GM12878 (cell line): ENCODE data around the gene PAX1. TPM values are rescaled to one million over a fixed set of nuclear protein-coding genes. Genes with fewer than 3 reads are reported as not detected.

Experiments
- ATAC-seq: fragments of 200-7000 bp; cut with Tn5 transposase; 3 replicates; pipeline ENCODE4 v1.9.1; 2020; ENCODE audit warnings: mild to moderate bottlenecking, moderate library complexity
- BruUV-seq: library from RNA; stranded (reverse); fragments of 400-500 nt; replicated peaks from 2 replicates; lab custom pipeline; 2021; lab: Mats Ljungman, UMichigan
- CTCF ChIA-PET: fragments of 300-600 bp; sonication (Branson Sonifier 250); formaldehyde crosslinking; extraction: SDS; loops from one replicate; lab custom pipeline; 2021; ENCODE audit warnings: inconsistent platforms; lab: Yijun Ruan, JAX
- POLR2A ChIA-PET: fragments of 350-600 bp; formaldehyde crosslinking; extraction: SDS; loops from one replicate; lab custom pipeline; 2021; ENCODE audit warnings: inconsistent platforms; lab: Charles Lee
- RAD21 ChIA-PET: fragments of 300-600 bp; sonication (Branson Sonifier 250); formaldehyde crosslinking; loops from one replicate; lab custom pipeline; 2023; ENCODE audit warnings: antibody characterized with exemption; ENCODE audit not compliant: unreplicated experiment; lab: Charles Lee
- SMC1A ChIA-PET: fragments of 300-600 bp; sonication (Branson Sonifier 250); formaldehyde crosslinking; loops from one replicate; lab custom pipeline; 2023; ENCODE audit not compliant: unreplicated experiment, uncharacterized antibody; lab: Charles Lee
- DNase-seq: peaks from one replicate; pipeline ENCODE4 v3.0.0-alpha.2; 2011; ENCODE audit warnings: low read depth, low spot score
- FAIRE-seq: peaks from 3 replicates; lab custom pipeline; 2011; peaks lifted over from hg19 to GRCh38; lab: Jason Lieb, UNC
- H2AFZ ChIP-seq: 2 replicates; pipeline ENCODE4 v1.6.0; 2011; ENCODE audit warnings: low read depth, low read length, control low read depth; ENCODE audit not compliant: control insufficient read depth
- H3K27ac ChIP-seq: 2 replicates; pipeline ENCODE4 v1.5.1; 2011; ENCODE audit warnings: control low read depth; ENCODE audit not compliant: control insufficient read depth, insufficient read depth
- H3K27me3 ChIP-seq, 2 experiments: replicated peaks in 1 of 2; 2 replicates each; pipeline versions ENCODE4 v1.6.0 to v1.6.1; 2011; ENCODE audit warnings: low read length in 1 of 2; ENCODE audit not compliant: control insufficient read depth in 2 of 2, insufficient read depth in 2 of 2
- H3K36me3 ChIP-seq, 2 experiments: 2 replicates each; pipeline ENCODE4 v1.5.1; 2011; ENCODE audit warnings: low read length in 1 of 2; ENCODE audit not compliant: control insufficient read depth in 2 of 2, insufficient read depth in 2 of 2
- H3K4me1 ChIP-seq: 2 replicates; pipeline ENCODE4 v1.6.1; 2011; ENCODE audit warnings: mild to moderate bottlenecking, low read length, moderate library complexity, mixed read lengths; ENCODE audit not compliant: control insufficient read depth, insufficient read depth
- H3K4me2 ChIP-seq: 2 replicates; pipeline ENCODE4 v1.6.0; 2011; ENCODE audit warnings: control low read depth; ENCODE audit not compliant: control insufficient read depth, insufficient read depth
- H3K4me3 ChIP-seq: fragments of 200-600 bp; sonication (generic); 2 replicates; pipeline ENCODE4 v1.5.1; 2016
- H3K79me2 ChIP-seq: 2 replicates; pipeline ENCODE4 v1.6.0; 2011; ENCODE audit warnings: low read length; ENCODE audit not compliant: control insufficient read depth, insufficient read depth
- H3K9ac ChIP-seq: 2 replicates; pipeline ENCODE4 v1.8.0; 2011; ENCODE audit warnings: low read length, control low read depth, mixed read lengths; ENCODE audit not compliant: control insufficient read depth, insufficient read depth
- H3K9me3 ChIP-seq: replicated peaks from 3 replicates; pipeline ENCODE4 v1.5.1; 2011; ENCODE audit warnings: mild to moderate bottlenecking, low read length; ENCODE audit not compliant: control insufficient read depth, insufficient read depth
- H4K20me1 ChIP-seq: 2 replicates; pipeline ENCODE4 v1.6.0; 2011; ENCODE audit not compliant: control insufficient read depth, insufficient read depth
- ATF7 ChIP-seq: fragments of 450-650 bp; IDR thresholded peaks from 2 replicates; pipeline ENCODE4 v1.6.1; 2016; ENCODE audit warnings: low read depth, mild to moderate bottlenecking
- BRCA1 ChIP-seq: IDR thresholded peaks from 2 replicates; pipeline ENCODE4 v1.6.1; 2011; ENCODE audit warnings: low read depth, low read length, improper control_type of control experiment
- CREB1 ChIP-seq: IDR thresholded peaks from 2 replicates; pipeline ENCODE4 v1.6.1; 2012; ENCODE audit warnings: low read depth, mild to moderate bottlenecking, inconsistent platforms
- CREM ChIP-seq: IDR thresholded peaks from 2 replicates; pipeline ENCODE4 v1.6.1; 2014; ENCODE audit warnings: antibody characterized with exemption, low read depth
- HDAC6 ChIP-seq: fragments of 200-600 bp; sonication (generic); IDR thresholded peaks from one replicate; pipeline ENCODE4 v1.8.0; 2017; ENCODE audit warnings: antibody characterized with exemption; ENCODE audit not compliant: unreplicated experiment
- LARP7 ChIP-seq: fragments of 450-650 bp; IDR thresholded peaks from 2 replicates; pipeline ENCODE4 v1.6.1; 2017; ENCODE audit warnings: mild to moderate bottlenecking
- NFXL1 ChIP-seq: fragments of 450-650 bp; IDR thresholded peaks from 2 replicates; pipeline ENCODE4 v1.6.1; 2017; ENCODE audit warnings: antibody characterized with exemption, mild to moderate bottlenecking, borderline replicate concordance
- NRF1 ChIP-seq: conservative IDR thresholded peaks from 2 replicates; pipeline ENCODE4 v1.6.1; 2011; ENCODE audit warnings: mild to moderate bottlenecking, low read depth, low read length, improper control_type of control experiment
- SREBF2 ChIP-seq: IDR thresholded peaks from 2 replicates; pipeline ENCODE4 v1.6.1; 2012; ENCODE audit warnings: mild to moderate bottlenecking, low read length
- SUZ12 ChIP-seq: fragments of 200-600 bp; sonication (generic); IDR thresholded peaks from one replicate; pipeline ENCODE4 v1.6.1; 2018; ENCODE audit warnings: antibody characterized with exemption, mild to moderate bottlenecking; ENCODE audit not compliant: unreplicated experiment
- ZNF217 ChIP-seq: fragments of 450-650 bp; IDR thresholded peaks from 2 replicates; pipeline ENCODE4 v1.6.1; 2017; ENCODE audit warnings: antibody characterized with exemption, mild to moderate bottlenecking
- WGBS: methylation state at CpG from one replicate; pipeline ENCODE4 v1.1.6; 2016; ENCODE audit warnings: low lambda C conversion rate; ENCODE audit not compliant: insufficient replicate concordance, insufficient coverage; ENCODE audit errors: missing lambda C conversion rate; 5-methylcytosine and 5-hydroxymethylcytosine counted together
- in situ Hi-C: fragments of 300-500 bp; cut with MboI; formaldehyde crosslinking; loops from 9 replicates; pipeline ENCODE4 v1.14.3; 2018; ENCODE audit warnings: mixed read lengths
- intact Hi-C: fragments of 100-400 bp; cut with micrococcal nuclease; formaldehyde crosslinking; loops from one replicate; pipeline ENCODE4 v1.14.2; 2022; ENCODE audit not compliant: unreplicated experiment
- polyA plus RNA-seq, 11 experiments: library from polyadenylated mRNA; depleted of rRNA in 4 of 11; unstranded in 6 of 11; stranded (reverse) in 5 of 11; fragments of >200 nt; fragmentation: Nextera tagmentation in 4 of 11; fragmentation: Illumina TruSeq in 1 of 11; extraction: Ambion mirVana in 4 of 11; extraction: Trizol in 1 of 11; gene quantifications; 1 replicate in 1 of 11; 2 replicates in 10 of 11; pipeline versions ENCODE4 v1.2.1 to v1.2.3, GENCODE V29; 2011 to 2016; ENCODE audit warnings: inconsistent platforms in 2 of 11, missing spikeins in 2 of 11, low read depth in 1 of 11
- total RNA-seq, 4 experiments: library from RNA; depleted of rRNA in 3 of 4; stranded (reverse); fragments of >200 nt in 3 of 4; fragmentation: Illumina TruSeq in 1 of 4; extraction: Trizol in 1 of 4; gene quantifications; 2 replicates each; pipeline versions ENCODE4 v1.2.1 to v1.2.3, GENCODE V29; 2013 to 2021
- TF ChIP-seq, protein P1 (sequence below): IDR thresholded peaks from 2 replicates; pipeline ENCODE4 v1.6.1; 2011; ENCODE audit warnings: borderline replicate concordance, low read depth, mild to moderate bottlenecking, moderate library complexity, low read length; ENCODE audit not compliant: insufficient read depth, poor library complexity, severe bottlenecking
- TF ChIP-seq, protein P2 (sequence below): fragments of 450-650 bp; IDR thresholded peaks from 2 replicates; pipeline ENCODE4 v1.6.1; 2016; ENCODE audit warnings: mild to moderate bottlenecking

The PAX1 gene
- total and polyA plus RNA-seq, 10 of the 15 experiments (the other 5 are each of a cell fraction or from before 2014, with no cell fraction given) = not detected

DNA sequence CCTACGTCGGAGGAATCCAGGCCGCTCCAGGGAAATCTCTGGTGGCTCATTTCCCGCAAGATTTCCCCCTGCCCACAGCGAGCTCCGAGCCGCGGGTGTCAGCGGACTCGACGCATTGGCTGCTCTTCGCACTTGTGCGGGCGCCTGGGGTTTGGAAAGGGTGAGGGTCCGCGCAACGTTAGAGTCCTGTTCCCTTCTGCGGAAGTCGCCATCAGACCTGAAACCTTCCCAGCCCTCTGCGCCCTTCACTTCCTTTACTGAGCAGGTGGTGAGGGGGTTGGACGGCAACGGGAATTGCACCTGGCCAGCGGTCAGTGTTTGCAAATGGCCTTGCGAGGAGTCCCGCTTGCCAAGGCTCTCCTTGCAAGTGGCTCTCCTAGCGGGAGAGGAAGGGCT is 8.4 kb downstream of the PAX1 start:
- H3K27ac ChIP-seq = no peak overlapping the region
- ChIA-PET POLR2A (no interaction called here), SMC1A (no interaction called here), CTCF (no interaction called here), RAD21 (no interaction called here)
- no peaks in the 10 kb centered on the region for H3K36me3 ChIP-seq
- intact Hi-C loops (no loop called here), in situ Hi-C loops (no loop called here)
- no peak overlapping the region for H2AFZ ChIP-seq
- no peaks in the 10 kb centered on the region for H3K4me1 ChIP-seq
- ATAC-seq (no peak), FAIRE-seq (no peak), DNase-seq (no peak)
- H4K20me1 ChIP-seq = no peaks in the 10 kb centered on the region
- 30% methylated on average over 26 of the region's 26 CpGs for WGBS
- H3K9me3 ChIP-seq = no peaks in the 10 kb centered on the region
- H3K9ac ChIP-seq = no peak overlapping the region
- TF ChIP-seq, protein P1, sequence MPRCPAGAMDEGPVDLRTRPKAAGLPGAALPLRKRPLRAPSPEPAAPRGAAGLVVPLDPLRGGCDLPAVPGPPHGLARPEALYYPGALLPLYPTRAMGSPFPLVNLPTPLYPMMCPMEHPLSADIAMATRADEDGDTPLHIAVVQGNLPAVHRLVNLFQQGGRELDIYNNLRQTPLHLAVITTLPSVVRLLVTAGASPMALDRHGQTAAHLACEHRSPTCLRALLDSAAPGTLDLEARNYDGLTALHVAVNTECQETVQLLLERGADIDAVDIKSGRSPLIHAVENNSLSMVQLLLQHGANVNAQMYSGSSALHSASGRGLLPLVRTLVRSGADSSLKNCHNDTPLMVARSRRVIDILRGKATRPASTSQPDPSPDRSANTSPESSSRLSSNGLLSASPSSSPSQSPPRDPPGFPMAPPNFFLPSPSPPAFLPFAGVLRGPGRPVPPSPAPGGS = no peak
- TF ChIP-seq, protein P2, sequence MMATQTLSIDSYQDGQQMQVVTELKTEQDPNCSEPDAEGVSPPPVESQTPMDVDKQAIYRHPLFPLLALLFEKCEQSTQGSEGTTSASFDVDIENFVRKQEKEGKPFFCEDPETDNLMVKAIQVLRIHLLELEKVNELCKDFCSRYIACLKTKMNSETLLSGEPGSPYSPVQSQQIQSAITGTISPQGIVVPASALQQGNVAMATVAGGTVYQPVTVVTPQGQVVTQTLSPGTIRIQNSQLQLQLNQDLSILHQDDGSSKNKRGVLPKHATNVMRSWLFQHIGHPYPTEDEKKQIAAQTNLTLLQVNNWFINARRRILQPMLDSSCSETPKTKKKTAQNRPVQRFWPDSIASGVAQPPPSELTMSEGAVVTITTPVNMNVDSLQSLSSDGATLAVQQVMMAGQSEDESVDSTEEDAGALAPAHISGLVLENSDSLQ = no peak
- TF ChIP-seq SREBF2 = no peak
- no peak for TF ChIP-seq ATF7
- TF ChIP-seq CREB1 = no peak
- TF ChIP-seq SUZ12 = no peak
- no peak for TF ChIP-seq CREM
- no peak for TF ChIP-seq NFXL1
- no peak for TF ChIP-seq ZNF217
- TF ChIP-seq HDAC6 = no peak
- no peak for TF ChIP-seq LARP7
- no peak for TF ChIP-seq NRF1
- TF ChIP-seq BRCA1 = no peak
- peaks cover 3 to 15% of the 10 kb centered on the region in 2 experiments for H3K27me3 ChIP-seq
- no TSS peak for BruUV-seq
- H3K79me2 ChIP-seq = no peaks in the 10 kb centered on the region
- no peak overlapping the region for H3K4me3 ChIP-seq
- no peak overlapping the region for H3K4me2 ChIP-seq
